IPS DF 6.9 (cell line): ENCODE data around the gene WNT1.

ENCODE experiments used
- DNase-seq: peaks from one replicate; pipeline ENCODE4 v3.0.0-alpha.2; 2013; ENCODE audit warnings: low read depth, low spot score
- H3K27ac ChIP-seq: one replicate; pipeline ENCODE4 v1.5.1; 2013; ENCODE audit warnings: low read length, control low read depth
- H3K27me3 ChIP-seq: 2 replicates; pipeline ENCODE4 v1.6.1; 2013; ENCODE audit warnings: mild to moderate bottlenecking, low read length; ENCODE audit not compliant: control insufficient read depth, insufficient read depth
- H3K36me3 ChIP-seq: 2 replicates; pipeline ENCODE4 v1.6.1; 2013; ENCODE audit warnings: low read length; ENCODE audit not compliant: control insufficient read depth, insufficient read depth
- H3K4me1 ChIP-seq: 2 replicates; pipeline ENCODE4 v1.6.1; 2013; ENCODE audit warnings: low read length; ENCODE audit not compliant: control insufficient read depth, insufficient read depth
- H3K4me3 ChIP-seq: 2 replicates; pipeline ENCODE4 v1.5.1; 2013; ENCODE audit warnings: mild to moderate bottlenecking, low read length
- H3K9me3 ChIP-seq: 2 replicates; pipeline ENCODE4 v1.6.1; 2013; ENCODE audit warnings: low read length, inconsistent platforms; ENCODE audit not compliant: control insufficient read depth, insufficient read depth
- WGBS: extraction: QIAGEN DNeasy Blood & Tissue Kit; methylation state at CpG from one replicate; pipeline ENCODE4 v1.1.7; 2013; ENCODE audit warnings: mixed read lengths, missing lambda C conversion rate; ENCODE audit not compliant: insufficient read length, insufficient coverage; 5-methylcytosine and 5-hydroxymethylcytosine counted together

The WNT1 gene

GRCh38 chr12:48946205-48946604 is 31.9 kb upstream of the WNT1 start:
- Histone ChIP-seq H3K27ac (no peak overlapping the region), H3K9me3 (no peaks in the 10 kb centered on the region), H3K4me3 (no peak overlapping the region), H3K36me3 (no peaks in the 10 kb centered on the region), H3K27me3 (no peaks in the 10 kb centered on the region), H3K4me1 (no peaks in the 10 kb centered on the region)
- DNase-seq = no peak

GRCh38 chr12:48946943-48947342 is 31.2 kb upstream of the WNT1 start:
- H3K4me3 ChIP-seq = no peak overlapping the region
- H3K36me3 ChIP-seq = no peaks in the 10 kb centered on the region
- H3K4me1 ChIP-seq = no peaks in the 10 kb centered on the region
- no CpG with 5 or more reads among the region's 6 CpGs for WGBS
- no peak for DNase-seq
- H3K27me3 ChIP-seq = no peaks in the 10 kb centered on the region
- no peak overlapping the region for H3K27ac ChIP-seq
- H3K9me3 ChIP-seq = no peaks in the 10 kb centered on the region

- H3K4me1 ChIP-seq = no peaks in the 10 kb centered on the region
- no peak overlapping the region for H3K27ac ChIP-seq
- no peaks in the 10 kb centered on the region for H3K27me3 ChIP-seq
- H3K4me3 ChIP-seq = no peak overlapping the region
- no peak for DNase-seq
- peaks cover 3% of the 10 kb centered on the region; the same call in 1 of the 2 replicates for H3K36me3 ChIP-seq
- WGBS = no CpG with 5 or more reads among the region's 3 CpGs
- H3K9me3 ChIP-seq = no peaks in the 10 kb centered on the region
Observed at GRCh38 chr12:48947727-48948126, 30.4 kb upstream of the WNT1 start.

- no peaks in the 10 kb centered on the region; the same call in 1 of the 2 replicates for H3K4me1 ChIP-seq
- no peaks in the 10 kb centered on the region for H3K9me3 ChIP-seq
- WGBS = no CpG with 5 or more reads among the region's 4 CpGs
- no peak overlapping the region for H3K4me3 ChIP-seq
- no peaks in the 10 kb centered on the region for H3K27me3 ChIP-seq
- no peak for DNase-seq
- peaks cover 6% of the 10 kb centered on the region; the same call in 1 of the 2 replicates for H3K36me3 ChIP-seq
- no peak overlapping the region for H3K27ac ChIP-seq
Observed at GRCh38 chr12:48952691-48953090, 25.4 kb upstream of the WNT1 start.

- no CpG with 5 or more reads among the region's 3 CpGs for WGBS
- Histone ChIP-seq H3K27me3 (no peaks in the 10 kb centered on the region), H3K4me3 (no peak overlapping the region), H3K36me3 (peaks cover 6% of the 10 kb centered on the region; the same call in 1 of the 2 replicates), H3K4me1 (no peaks in the 10 kb centered on the region; the same call in 1 of the 2 replicates), H3K9me3 (no peaks in the 10 kb centered on the region), H3K27ac (no peak overlapping the region)
- no peak for DNase-seq
Observed at GRCh38 chr12:48954061-48954460, 24.1 kb upstream of the WNT1 start.

GRCh38 chr12:48954841-48955501 is 23.2 kb upstream of the WNT1 start:
- H3K27ac ChIP-seq = no peak overlapping the region

GRCh38 chr12:48956279-48957140 is 21.6 kb upstream of the WNT1 start:
- no CpG with 5 or more reads among the region's 29 CpGs for WGBS
- Histone ChIP-seq H3K4me1 (no peaks in the 10 kb centered on the region; the same call in 1 of the 2 replicates), H3K27ac (no peak overlapping the region), H3K36me3 (peaks cover 6% of the 10 kb centered on the region; the same call in 1 of the 2 replicates), H3K27me3 (no peaks in the 10 kb centered on the region), H3K9me3 (no peaks in the 10 kb centered on the region), H3K4me3 (peak overlapping the region; percentile 94)
- no peak for DNase-seq

More at GRCh38 chr12:48954841-48955501, 23.2 kb upstream of the WNT1 start:
- Histone ChIP-seq H3K27me3 (no peaks in the 10 kb centered on the region), H3K4me3 (no peak overlapping the region), H3K4me1 (no peaks in the 10 kb centered on the region; the same call in 1 of the 2 replicates), H3K9me3 (no peaks in the 10 kb centered on the region), H3K36me3 (peaks cover 6% of the 10 kb centered on the region; the same call in 1 of the 2 replicates)
- WGBS = no CpG with 5 or more reads among the region's 3 CpGs
- no peak for DNase-seq

- no CpG with 5 or more reads among the region's 58 CpGs for WGBS
Observed at GRCh38 chr12:48957141-48958048, 20.7 kb upstream of the WNT1 start, which contains the start of gene ARF3. TSS of gene ARF3 (minus strand) at chr12:48957487. CDS start at chr12:48941095, 16,392 bp downstream.

GRCh38 chr12:48958049-48958388 is 20.1 kb upstream of the WNT1 start:
- Histone ChIP-seq H3K36me3 (0 out of 2 replicates have a peak, but pooled peaks cover under 1% of the 10 kb centered on the region), H3K27ac (no peak overlapping the region), H3K4me1 (no peaks in the 10 kb centered on the region; the same call in 1 of the 2 replicates), H3K4me3 (peak overlapping the region; percentile 94; the same call in 1 of the 2 replicates), H3K9me3 (no peaks in the 10 kb centered on the region), H3K27me3 (no peaks in the 10 kb centered on the region)
- DNase-seq = no peak
- no CpG with 5 or more reads among the region's 3 CpGs for WGBS

More at GRCh38 chr12:48957141-48958048, 20.7 kb upstream of the WNT1 start, which contains the start of gene ARF3:
- Histone ChIP-seq H3K36me3 (peaks cover 6% of the 10 kb centered on the region; the same call in 1 of the 2 replicates), H3K27ac (no peak within 1 kb of the TSS), H3K9me3 (no peaks in the 10 kb centered on the region), H3K4me1 (no peaks in the 10 kb centered on the region; the same call in 1 of the 2 replicates), H3K4me3 (peak within 1 kb of the TSS; percentile 94), H3K27me3 (no peaks in the 10 kb centered on the region)
- DNase-seq = no peak

- Histone ChIP-seq H3K27ac (no peak overlapping the region), H3K27me3 (no peaks in the 10 kb centered on the region), H3K4me3 (no peak overlapping the region), H3K9me3 (no peaks in the 10 kb centered on the region), H3K36me3 (no peaks in the 10 kb centered on the region), H3K4me1 (peaks cover 5% of the 10 kb centered on the region; the same call in 1 of the 2 replicates)
- no CpG with 5 or more reads among the region's 3 CpGs for WGBS
- DNase-seq = no peak
Observed at GRCh38 chr12:48960834-48961233, 17.3 kb upstream of the WNT1 start.
